Heart left ventricle (tissue), 13 donors: Measurements from ENCODE around the gene SYK.

Experiments used
- POLR2A ChIP-seq, 2 donors: fragments of 450-650 bp; IDR thresholded peaks; one replicate each; pipeline ENCODE4 v1.6.1; 2017; ENCODE audit warnings: antibody characterized with exemption in 2 of 2, mild to moderate bottlenecking in 2 of 2, moderate library complexity in 2 of 2
- TF ChIP-seq, protein P1 (sequence below), 12 donors: fragments of 200-600 bp; sonication (generic) in 4 of 12; IDR thresholded peaks; one replicate each; pipeline versions ENCODE4 v1.5.0 to v1.8.0; 2018 to 2022; ENCODE audit warnings: antibody characterized with exemption in 12 of 12, mild to moderate bottlenecking in 5 of 12
- donor health status: ischemic (EF 13 %, LVEDD 7.1; RV severe dilation, severe dysfunction).
- donor health status: DM: no; HTN: yes; CAD: no.
- donor health status: DM: no; HTN: no; CAD: no.
- donor health status: ischemic (EF 25% LVEDD 6.9; RV normal size, moderate dysfunction).
- donor health status: ischemic (EF 25% LVEDD 5.7; RV mildly dilated, moderate dysfunction).
- donor health status: ischemic (EF 35%, LVEDD 5.7; RV mildly dilated, moderate dysfunction).
- donor health status: nonischemic (EF 11% LVEDD 7.7; RV severe dilation, severe dysfunction).
- donor health status: DM: yes; HTN: yes; CAD: no.
- donor health status: PGD.
- donor health status: ischemic (EF 29% LVEDD 5.4; RV normal size, mild dysfunction).
- donor health status: nonischemic (EF 23%, LVEDD 6.1; RV moderate dilation, normal function).

DNA sequence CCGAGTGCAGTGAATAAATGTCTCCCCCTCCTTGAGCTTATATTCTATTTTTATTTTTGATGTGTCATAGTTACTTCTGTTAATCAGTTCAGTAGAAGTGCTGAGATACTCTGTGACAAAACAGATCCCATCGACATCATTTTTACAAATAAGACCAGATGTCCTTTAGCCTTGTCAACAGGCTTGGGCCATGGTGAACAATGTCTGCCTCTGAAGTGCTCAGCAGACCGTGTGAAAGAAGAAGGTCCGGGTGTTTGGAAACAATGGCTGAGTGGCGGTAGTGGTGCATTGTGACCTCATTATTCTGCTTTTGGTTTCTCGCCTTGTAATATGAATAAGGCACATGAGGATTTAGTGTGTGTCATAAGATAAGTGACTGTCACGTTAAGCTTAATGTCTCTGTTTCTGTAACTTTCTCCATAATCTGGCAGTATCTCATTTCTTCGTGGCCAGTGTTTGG lies 71.2 kb downstream of the SYK start:
- TF ChIP-seq, protein P1, sequence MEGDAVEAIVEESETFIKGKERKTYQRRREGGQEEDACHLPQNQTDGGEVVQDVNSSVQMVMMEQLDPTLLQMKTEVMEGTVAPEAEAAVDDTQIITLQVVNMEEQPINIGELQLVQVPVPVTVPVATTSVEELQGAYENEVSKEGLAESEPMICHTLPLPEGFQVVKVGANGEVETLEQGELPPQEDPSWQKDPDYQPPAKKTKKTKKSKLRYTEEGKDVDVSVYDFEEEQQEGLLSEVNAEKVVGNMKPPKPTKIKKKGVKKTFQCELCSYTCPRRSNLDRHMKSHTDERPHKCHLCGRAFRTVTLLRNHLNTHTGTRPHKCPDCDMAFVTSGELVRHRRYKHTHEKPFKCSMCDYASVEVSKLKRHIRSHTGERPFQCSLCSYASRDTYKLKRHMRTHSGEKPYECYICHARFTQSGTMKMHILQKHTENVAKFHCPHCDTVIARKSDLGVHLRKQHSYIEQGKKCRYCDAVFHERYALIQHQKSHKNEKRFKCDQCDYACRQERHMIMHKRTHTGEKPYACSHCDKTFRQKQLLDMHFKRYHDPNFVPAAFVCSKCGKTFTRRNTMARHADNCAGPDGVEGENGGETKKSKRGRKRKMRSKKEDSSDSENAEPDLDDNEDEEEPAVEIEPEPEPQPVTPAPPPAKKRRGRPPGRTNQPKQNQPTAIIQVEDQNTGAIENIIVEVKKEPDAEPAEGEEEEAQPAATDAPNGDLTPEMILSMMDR (IDR thresholded peaks at IDR 0.05), result no peak
- TF ChIP-seq POLR2A (IDR thresholded peaks at IDR 0.05), result no peak
